RWPE1 (cell line): ENCODE results near the gene RIF1.

Source experiments
- CTCF ChIA-PET: fragments of 350-600 bp; sonication (Branson Sonifier 250); formaldehyde crosslinking; extraction: SDS; loops from one replicate; lab custom pipeline; 2021; lab: Yijun Ruan, JAX
- POLR2A ChIA-PET: fragments of 400-600 bp; formaldehyde crosslinking; extraction: SDS; loops from one replicate; lab custom pipeline; 2020; ENCODE audit warnings: antibody characterized with exemption; ENCODE audit not compliant: low non-redundant PET; lab: Yijun Ruan, JAX
- DNase-seq: peaks from one replicate; pipeline ENCODE4 v3.0.0; 2012; ENCODE audit warnings: low spot score
- H3K27ac ChIP-seq: fragments of 450-650 bp; 2 replicates; pipeline ENCODE4 v1.5.1; 2017
- CTCF ChIP-seq: fragments of 450-650 bp; conservative IDR thresholded peaks from 2 replicates; pipeline ENCODE4 v1.5.1; 2017; ENCODE audit warnings: low read depth, mild to moderate bottlenecking

RIF1 gene

DNA sequence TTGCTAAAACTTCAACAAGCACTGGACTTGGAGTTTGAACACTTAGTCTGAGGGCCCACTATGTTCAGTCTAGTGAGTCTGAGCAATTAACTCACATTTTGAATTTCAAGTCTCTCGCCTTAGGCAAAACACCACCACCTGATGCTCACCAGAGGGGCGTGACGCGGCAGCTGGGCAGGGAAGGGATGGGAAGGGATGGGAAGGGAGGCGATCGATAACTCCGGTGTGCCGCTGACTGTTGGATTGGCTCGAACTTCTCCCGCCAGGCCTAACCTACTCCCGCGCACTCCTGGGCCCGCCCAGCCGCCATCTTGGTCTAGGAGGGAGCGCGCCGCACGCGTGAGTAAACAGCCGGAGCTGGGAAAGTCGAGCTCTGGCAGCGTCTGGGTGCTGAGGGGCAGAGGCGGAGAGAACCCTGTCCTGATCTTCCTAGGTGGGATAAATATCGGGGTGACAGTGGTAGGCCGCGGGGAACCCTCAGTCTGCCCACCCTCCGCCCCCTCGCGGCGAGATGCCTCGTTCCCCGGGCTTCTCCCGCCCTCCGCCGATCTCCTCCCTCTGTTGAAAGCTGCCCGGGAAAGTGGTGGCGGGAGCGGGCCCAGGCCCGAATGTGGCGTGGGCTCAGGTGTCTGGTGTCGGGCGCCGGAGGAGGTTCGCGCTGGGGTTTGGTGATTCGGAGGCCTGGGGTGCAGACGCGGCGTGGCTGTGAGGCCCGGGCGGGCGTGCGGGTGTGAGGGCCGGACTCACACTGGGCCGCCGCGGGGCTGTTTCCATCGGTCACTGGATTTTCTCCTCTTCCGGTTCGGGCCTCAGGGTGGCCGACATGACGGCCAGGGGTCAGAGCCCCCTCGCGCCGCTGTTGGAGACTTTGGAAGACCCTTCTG is at the start of gene RIF1:
Gene RIF1 (plus strand): TSS at position 302 of the 884 bp plus-strand sequence. CDS start 522 bp downstream, at position 824.
- ChIA-PET POLR2A (interaction anchor here (0.6 kb wide), 1 partner anchor 89 kb away, joined by 4 read pairs; no protein-coding TSS in a partner anchor), CTCF (interaction anchor here (0.5 to 1.2 kb wide), 11 partner anchors 9 to 1745 kb away, joined by 3 to 7 read pairs (median 4); no protein-coding TSS in a partner anchor)
- DNase-seq, result peak; percentile 94
- TF ChIP-seq CTCF, result peak; percentile 54
- H3K27ac ChIP-seq, result peak within 1 kb of the TSS; percentile 90

DNA sequence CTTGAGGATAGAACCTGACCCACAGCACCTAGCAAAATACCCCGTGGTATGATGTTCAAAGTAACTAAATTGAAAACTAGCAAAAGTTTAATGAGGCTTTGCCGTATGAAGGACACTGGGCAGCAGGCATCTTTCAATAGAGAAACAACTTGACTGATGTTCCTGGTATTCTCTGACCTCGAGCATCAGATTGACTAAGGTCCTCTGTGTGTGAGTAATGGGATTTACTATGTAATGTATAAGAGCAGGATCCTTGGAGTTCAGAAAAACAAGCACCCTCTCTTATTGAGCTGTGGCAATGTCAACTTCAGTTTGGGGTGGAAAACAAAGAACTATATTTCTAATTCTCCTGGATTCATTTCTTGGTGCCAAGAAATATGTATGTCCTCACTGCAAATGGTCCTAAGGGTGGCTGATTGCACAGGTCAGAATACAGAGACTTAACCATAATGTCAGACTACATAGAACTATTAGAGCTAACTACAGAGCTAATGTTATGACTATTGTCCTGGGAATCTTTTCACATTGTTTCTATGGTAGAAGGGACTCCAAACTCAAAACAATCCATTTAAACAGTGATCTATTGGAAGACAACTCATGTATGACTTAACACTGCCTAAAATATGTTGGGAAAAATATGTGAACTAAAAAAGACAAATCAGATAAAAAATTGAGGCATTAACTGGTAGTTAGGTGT is 47.9 kb upstream of the RIF1 start:
- no peak for DNase-seq
- H3K27ac ChIP-seq, result no peak overlapping the region
- POLR2A ChIA-PET, result no interaction called here
- no peak for TF ChIP-seq CTCF
- CTCF ChIA-PET, result interaction anchor here (0.6 kb wide), 1 partner anchor 1932 kb away, joined by 3 read pairs; no protein-coding TSS in a partner anchor

GRCh38 chr2:151363709-151364108 is 46.0 kb upstream of the RIF1 start:
- no peak overlapping the region for H3K27ac ChIP-seq
- ChIA-PET CTCF (interaction anchor here (0.7 kb wide), 1 partner anchor 618 kb away, joined by 3 read pairs; no protein-coding TSS in a partner anchor), POLR2A (no interaction called here)
- DNase-seq, result no peak
- no peak for TF ChIP-seq CTCF

GRCh38 chr2:151367571-151367970 is 42.1 kb upstream of the RIF1 start:
- no peak for DNase-seq
- ChIA-PET POLR2A (no interaction called here), CTCF (interaction anchor here (0.6 kb wide), 1 partner anchor 341 kb away, joined by 4 read pairs; no protein-coding TSS in a partner anchor)
- TF ChIP-seq CTCF, result no peak
- no peak overlapping the region for H3K27ac ChIP-seq

DNA sequence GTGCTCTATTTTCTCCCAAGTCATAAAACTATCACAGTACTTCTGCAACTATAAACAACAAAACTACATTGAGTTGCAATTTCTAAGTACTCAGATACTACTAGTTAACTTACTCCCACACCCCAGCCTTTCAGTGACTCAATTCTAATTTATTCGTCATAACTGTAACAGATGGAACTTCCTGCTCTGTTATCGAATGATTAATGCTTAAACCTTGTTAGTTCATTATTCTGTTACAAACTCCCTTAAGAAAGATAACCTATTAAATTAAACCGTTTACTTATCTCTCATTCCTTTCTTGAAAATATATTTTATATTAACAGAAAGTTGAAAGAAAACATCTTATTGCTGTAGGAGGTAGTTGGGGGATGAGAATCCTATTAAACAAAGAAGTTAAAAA is 35.3 kb upstream of the RIF1 start:
- DNase-seq, result peak; percentile 71
- H3K27ac ChIP-seq, result peak overlapping the region; percentile 49; the same call in 1 of the 2 replicates
- no peak for TF ChIP-seq CTCF
- ChIA-PET CTCF (no interaction called here), POLR2A (no interaction called here)

GRCh38 chr2:151379169-151379568 is 30.5 kb upstream of the RIF1 start:
- POLR2A ChIA-PET, result no interaction called here
- CTCF ChIA-PET, result interaction anchor here (0.7 kb wide), 1 partner anchor 1936 kb away, joined by 4 read pairs; no protein-coding TSS in a partner anchor
- DNase-seq, result no peak
- no peak overlapping the region for H3K27ac ChIP-seq
- no peak for TF ChIP-seq CTCF
